Omental fat pad (tissue), 4 donors: ENCODE measurements around the gene ARAF. TPM values are rescaled to one million over a fixed set of nuclear protein-coding genes. Genes with fewer than 3 reads are reported as not detected.
A peak's percentile ranks its signal among the peaks of the same experiment; 100 is the strongest.

Experiments
- ATAC-seq: fragments of 150-250 bp; one replicate; pipeline ENCODE4 v1.9.1; 2016; ENCODE audit warnings: mild to moderate bottlenecking, moderate library complexity; ENCODE audit not compliant: low FRiP score
- DNase-seq: peaks from one replicate; pipeline ENCODE4 v3.0.0-alpha.2; 2019; ENCODE audit warnings: low spot score
- total RNA-seq, 4 donors: library from RNA; depleted of rRNA; stranded (reverse); fragments of >200 nt; gene quantifications; one replicate each; pipeline ENCODE4 v1.1.0, GENCODE V29; 2016
- TF ChIP-seq, protein P1 (sequence below), 3 donors: fragments of 450-650 bp; IDR thresholded peaks; one replicate each; pipeline ENCODE4 v1.5.1; 2016 to 2017; ENCODE audit warnings: antibody characterized with exemption in 3 of 3, mild to moderate bottlenecking in 3 of 3, moderate library complexity in 2 of 3

The ARAF gene
- total RNA-seq, 4 donors from 2014 or later, result 31.2 to 43.8 (median 38.9) TPM

DNA sequence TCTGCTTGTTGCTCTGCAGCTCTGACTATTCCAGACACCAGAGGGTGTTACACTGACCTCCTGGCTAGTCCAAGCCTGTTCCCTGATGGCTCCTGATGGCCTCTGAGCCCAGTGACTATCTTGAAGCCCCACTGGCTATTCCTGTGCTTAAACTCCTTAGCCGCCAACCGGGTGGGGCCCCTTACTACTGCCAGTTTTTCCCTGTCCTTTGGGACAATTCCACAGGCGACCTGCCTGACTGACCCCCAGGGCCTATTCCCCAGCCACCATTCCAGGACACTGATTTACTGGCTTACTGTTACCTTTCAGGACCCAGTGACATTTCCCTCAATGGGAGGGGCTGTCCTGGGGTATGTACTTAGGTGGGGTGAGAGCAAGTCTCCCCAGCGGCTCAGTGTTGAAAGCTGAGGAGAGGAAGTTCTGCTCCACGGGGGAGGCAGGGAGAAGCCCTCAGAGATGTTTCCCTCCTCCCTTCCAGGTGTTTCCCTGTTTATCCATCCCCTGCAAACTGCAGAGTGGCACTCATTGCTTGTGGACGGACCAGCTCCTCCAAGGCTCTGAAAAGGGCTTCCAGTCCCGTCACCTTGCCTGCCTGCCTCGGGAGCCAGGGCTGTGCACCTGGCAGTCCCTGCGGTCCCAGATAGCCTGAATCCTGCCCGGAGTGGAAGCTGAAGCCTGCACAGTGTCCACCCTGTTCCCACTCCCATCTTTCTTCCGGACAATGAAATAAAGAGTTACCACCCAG lies 25.2 kb downstream of the ARAF start:
- DNase-seq (no peak), ATAC-seq (peak; percentile 9)
- TF ChIP-seq, protein P1, sequence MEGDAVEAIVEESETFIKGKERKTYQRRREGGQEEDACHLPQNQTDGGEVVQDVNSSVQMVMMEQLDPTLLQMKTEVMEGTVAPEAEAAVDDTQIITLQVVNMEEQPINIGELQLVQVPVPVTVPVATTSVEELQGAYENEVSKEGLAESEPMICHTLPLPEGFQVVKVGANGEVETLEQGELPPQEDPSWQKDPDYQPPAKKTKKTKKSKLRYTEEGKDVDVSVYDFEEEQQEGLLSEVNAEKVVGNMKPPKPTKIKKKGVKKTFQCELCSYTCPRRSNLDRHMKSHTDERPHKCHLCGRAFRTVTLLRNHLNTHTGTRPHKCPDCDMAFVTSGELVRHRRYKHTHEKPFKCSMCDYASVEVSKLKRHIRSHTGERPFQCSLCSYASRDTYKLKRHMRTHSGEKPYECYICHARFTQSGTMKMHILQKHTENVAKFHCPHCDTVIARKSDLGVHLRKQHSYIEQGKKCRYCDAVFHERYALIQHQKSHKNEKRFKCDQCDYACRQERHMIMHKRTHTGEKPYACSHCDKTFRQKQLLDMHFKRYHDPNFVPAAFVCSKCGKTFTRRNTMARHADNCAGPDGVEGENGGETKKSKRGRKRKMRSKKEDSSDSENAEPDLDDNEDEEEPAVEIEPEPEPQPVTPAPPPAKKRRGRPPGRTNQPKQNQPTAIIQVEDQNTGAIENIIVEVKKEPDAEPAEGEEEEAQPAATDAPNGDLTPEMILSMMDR (IDR thresholded peaks at IDR 0.05), result no peak

DNA sequence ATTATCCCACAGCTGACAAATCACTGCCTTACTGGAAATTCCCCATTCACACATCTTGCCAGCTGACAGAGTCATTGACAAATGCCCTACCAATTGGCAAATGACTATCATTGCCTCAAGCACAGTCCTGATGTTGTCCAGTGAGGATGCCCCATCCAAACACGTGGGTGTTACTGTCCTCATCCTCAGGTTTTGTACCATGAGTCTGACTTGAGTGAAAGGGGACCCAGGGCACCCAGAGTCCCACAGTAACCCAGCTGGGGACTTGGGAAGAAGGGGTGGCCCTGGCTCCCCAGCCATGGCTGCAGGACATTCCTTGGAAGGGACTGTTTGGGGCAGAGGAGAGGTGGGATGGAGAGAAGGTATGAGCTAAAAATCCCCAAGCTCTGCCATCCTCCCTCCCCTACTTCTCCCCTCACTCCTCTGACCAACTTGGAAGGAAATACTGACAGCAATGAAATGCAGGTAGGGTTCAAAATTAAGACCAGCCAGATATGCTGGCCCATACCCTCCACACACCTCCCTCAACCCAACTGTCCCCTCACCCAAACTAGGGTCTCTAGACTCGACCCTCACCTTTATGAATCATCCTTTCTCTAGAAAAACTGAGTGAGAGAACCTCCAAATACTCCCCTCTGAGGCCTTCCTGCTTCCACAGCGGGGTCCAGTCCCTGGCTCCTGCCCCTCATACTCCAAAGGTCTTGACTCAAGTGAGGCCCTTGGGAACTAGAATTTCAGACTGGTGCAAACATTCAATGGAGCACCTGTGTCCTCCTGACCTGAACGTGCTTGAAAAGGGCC lies 26.3 kb downstream of the ARAF start:
- ATAC-seq (peak; percentile 29), DNase-seq (no peak)
- TF ChIP-seq, protein P1 (IDR thresholded peaks at IDR 0.05), result no peak

DNA sequence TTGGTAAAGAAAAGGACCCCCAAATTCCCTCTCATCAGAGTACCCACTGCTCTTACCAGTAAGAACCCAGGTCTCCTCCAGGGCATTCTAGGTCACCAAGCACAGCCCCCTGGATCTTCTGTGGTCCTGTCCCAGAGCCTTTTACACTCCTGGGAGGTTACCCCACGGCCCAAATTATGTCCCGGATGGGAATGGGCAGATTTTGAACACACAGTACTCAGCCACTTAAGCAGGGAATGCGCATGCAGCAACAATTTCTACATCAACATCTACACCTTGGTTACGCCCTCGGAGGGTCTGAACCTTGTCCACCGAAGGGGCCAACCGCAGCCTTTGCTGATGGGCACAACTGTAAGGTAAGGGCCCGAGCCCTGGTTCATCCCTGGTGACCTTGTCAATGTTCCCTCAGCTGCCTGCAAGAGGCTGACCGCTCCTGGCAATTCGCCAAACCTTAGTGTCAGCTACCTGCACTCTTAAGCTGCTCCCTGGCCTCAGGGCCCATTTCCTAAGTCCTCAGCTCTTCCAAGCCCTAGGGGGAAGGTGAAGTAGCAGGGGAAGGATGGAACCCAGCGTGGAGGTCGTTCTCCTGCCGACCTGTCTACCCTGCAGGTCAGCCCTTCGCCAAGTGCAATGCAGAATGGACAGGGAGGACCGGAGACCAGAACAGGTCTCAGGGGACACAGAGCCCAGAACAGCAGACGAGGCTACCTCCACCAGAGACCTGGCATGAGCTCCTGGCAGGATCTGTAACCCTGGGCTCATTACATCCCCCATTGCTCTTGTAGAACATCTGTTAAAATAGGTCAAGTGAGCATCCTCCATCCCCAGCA lies 27.1 kb downstream of the ARAF start:
- TF ChIP-seq, protein P1 (IDR thresholded peaks at IDR 0.05), result no peak
- DNase-seq, result no peak
- no peak for ATAC-seq

DNA sequence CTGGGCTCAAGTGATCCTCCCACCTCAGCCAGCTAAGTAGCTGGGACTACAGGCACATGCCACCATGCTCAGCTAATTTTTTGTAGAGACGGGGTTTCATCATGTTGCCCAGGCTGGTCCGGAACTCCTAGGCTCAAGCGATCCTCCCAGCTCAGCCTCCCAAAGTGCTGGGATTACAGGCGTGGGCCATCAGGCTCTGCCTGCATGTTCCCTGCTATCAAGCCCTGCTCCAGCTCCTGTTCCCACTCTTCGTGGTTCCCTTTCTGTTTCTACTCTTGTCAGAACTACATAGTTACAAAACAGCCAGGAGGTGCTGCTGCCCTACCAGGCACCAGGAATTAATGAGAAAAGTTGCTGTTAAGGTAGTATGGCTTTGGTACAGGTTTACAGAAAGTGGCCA lies 30.0 kb downstream of the ARAF start:
- TF ChIP-seq, protein P1 (IDR thresholded peaks at IDR 0.05), result no peak
- DNase-seq, result no peak

DNA sequence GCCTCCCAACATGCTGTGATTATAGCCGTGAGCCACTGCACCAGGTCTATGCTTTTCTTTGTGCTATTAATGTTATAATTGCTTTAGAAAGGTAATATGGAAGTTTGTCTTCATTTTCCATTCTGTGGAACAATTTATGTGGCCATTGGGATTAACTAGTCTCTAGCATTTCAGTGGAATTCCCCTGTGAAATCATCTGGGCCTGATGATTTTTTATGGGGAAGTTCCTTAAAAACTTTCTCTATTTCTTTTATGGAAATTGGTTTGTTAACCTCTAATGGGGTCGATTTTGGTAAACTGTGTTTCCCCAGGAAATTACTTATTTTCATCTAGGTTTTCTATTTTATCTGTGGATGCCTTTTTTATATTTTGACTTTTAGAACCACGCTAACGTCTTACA lies 32.5 kb downstream of the ARAF start:
- TF ChIP-seq, protein P1 (IDR thresholded peaks at IDR 0.05), result no peak
- DNase-seq (no peak), ATAC-seq (no peak)

More for the DNA sequence above, 30.0 kb downstream of the ARAF start:
- no peak for ATAC-seq

DNA sequence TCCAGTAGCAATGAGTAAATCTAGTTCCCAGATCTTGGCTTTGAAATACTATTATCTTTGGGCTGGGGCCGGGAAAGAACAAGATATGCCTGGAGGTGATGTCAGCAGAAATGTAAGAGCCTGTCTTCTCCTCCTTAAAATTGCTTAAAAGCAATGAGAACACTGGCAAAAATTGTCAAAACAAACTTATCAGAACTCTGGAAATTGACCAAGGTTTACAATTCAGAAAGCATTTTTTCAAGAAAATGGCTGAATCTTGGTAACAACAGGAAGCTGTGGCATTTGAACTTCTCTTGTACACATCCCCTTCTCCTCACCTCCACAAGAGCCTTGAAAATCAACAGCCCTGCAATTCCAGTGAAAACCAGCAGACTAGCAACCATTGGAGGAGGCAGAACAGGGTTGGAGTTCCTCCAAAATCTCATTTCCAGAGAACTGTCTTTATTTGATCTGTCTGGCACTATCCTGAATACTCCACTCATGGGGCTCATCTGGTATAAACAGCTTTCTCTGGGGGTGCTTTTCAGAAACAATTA lies 34.8 kb downstream of the ARAF start:
- DNase-seq, result no peak
- TF ChIP-seq, protein P1 (IDR thresholded peaks at IDR 0.05), result no peak
- ATAC-seq, result peak; percentile 73
